ENCODE measurements around the gene SETD2.

DNA sequence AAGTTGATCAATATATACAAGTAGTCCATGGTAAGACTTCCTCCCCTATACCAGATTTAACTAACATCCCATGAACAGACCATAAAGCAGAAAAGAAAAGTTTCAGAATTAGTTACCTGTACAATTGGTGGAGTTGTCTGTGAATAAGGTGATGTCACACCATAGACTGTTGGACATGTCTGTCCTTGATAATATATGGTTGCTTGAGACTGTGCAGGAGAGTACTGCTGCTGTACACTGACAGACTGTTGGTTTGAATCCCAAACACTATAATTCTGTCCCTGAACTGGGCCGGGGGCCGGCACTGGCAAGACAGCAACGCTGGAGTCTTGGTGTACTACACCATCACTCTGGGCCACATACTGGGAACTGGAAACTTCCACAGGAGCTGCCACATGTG lies 107.2 kb downstream of the SETD2 start:
- no peak for TF ChIP-seq CTCF (IDR thresholded peaks at IDR 0.05; ENCODE audit: low read depth, low read length, missing input control)
- no peak for TF ChIP-seq REST (IDR thresholded peaks at IDR 0.05)
- no peak for TF ChIP-seq SP1 (IDR thresholded peaks at IDR 0.05)
- TF ChIP-seq TAF1 (conservative IDR thresholded peaks at IDR 0.05): no peak
- no peak for TF ChIP-seq YY1 (IDR thresholded peaks at IDR 0.05)
- TF ChIP-seq, protein P1, sequence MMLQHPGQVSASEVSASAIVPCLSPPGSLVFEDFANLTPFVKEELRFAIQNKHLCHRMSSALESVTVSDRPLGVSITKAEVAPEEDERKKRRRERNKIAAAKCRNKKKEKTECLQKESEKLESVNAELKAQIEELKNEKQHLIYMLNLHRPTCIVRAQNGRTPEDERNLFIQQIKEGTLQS (IDR thresholded peaks at IDR 0.05): no peak
- TF ChIP-seq RAD21 (IDR thresholded peaks at IDR 0.05): no peak
- TF ChIP-seq, protein P2, sequence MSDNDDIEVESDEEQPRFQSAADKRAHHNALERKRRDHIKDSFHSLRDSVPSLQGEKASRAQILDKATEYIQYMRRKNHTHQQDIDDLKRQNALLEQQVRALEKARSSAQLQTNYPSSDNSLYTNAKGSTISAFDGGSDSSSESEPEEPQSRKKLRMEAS (IDR thresholded peaks at IDR 0.05): no peak
- TF ChIP-seq ZBTB33 (IDR thresholded peaks at IDR 0.05): no peak
- TF ChIP-seq GABPA (IDR thresholded peaks at IDR 0.05 in 1 of 2, conservative IDR thresholded peaks at IDR 0.05 in 1 of 2): no peak
- TF ChIP-seq EGR1 (IDR thresholded peaks at IDR 0.05; ENCODE audit: low read depth in 2 of 2): no peak
- TF ChIP-seq NR2F2 (IDR thresholded peaks at IDR 0.05): no peak
- no peak for TF ChIP-seq RXRA (IDR thresholded peaks at IDR 0.05)
